ENCODE measurements around the gene NR1D1.

Gene NR1D1

GRCh38 chr17:40084477-40084876 lies 15.9 kb downstream of the NR1D1 start:
- H3K27me3 ChIP-seq (ENCODE audit: control insufficient read depth in 1 of 2, insufficient read depth in 2 of 2, low read length in 2 of 2), result no peaks in the 10 kb centered on the region
- H3K9me3 ChIP-seq (ENCODE audit: low read length), result no peaks in the 10 kb centered on the region
- peaks cover 23% of the 10 kb centered on the region for H3K4me1 ChIP-seq (ENCODE audit: insufficient read depth, low read length)
- H3K36me3 ChIP-seq (ENCODE audit: insufficient read depth, low read length), result peaks cover 69% of the 10 kb centered on the region
- no peak overlapping the region for H3K27ac ChIP-seq (ENCODE audit: low read depth, low read length)
- no peak overlapping the region for H3K4me3 ChIP-seq (ENCODE audit: low read depth in 1 of 2, low read length in 2 of 2)
- H3K9ac ChIP-seq (ENCODE audit: low read length), result no peak overlapping the region

GRCh38 chr17:40079545-40079944 lies 20.8 kb downstream of the NR1D1 start:
- Histone ChIP-seq H3K9ac (ENCODE audit: low read length) (no peak overlapping the region), H3K9me3 (ENCODE audit: low read length) (no peaks in the 10 kb centered on the region), H3K27me3 (ENCODE audit: control insufficient read depth in 1 of 2, insufficient read depth in 2 of 2, low read length in 2 of 2) (no peaks in the 10 kb centered on the region), H3K4me1 (ENCODE audit: insufficient read depth, low read length) (peaks cover 30% of the 10 kb centered on the region), H3K4me3 (ENCODE audit: low read depth in 1 of 2, low read length in 2 of 2) (no peak overlapping the region), H3K36me3 (ENCODE audit: insufficient read depth, low read length) (peaks cover 56% of the 10 kb centered on the region), H3K27ac (ENCODE audit: low read depth, low read length) (no peak overlapping the region)

- H3K9ac ChIP-seq (ENCODE audit: low read length), result peak overlapping the region; percentile 10
- peak overlapping the region; percentile 42 for H3K27ac ChIP-seq (ENCODE audit: low read depth, low read length)
- no peaks in the 10 kb centered on the region for H3K9me3 ChIP-seq (ENCODE audit: low read length)
- peak overlapping the region in 1 of 2 donors; percentile 35 for H3K4me3 ChIP-seq (ENCODE audit: low read depth in 1 of 2, low read length in 2 of 2)
- no peaks in the 10 kb centered on the region for H3K27me3 ChIP-seq (ENCODE audit: control insufficient read depth in 1 of 2, insufficient read depth in 2 of 2, low read length in 2 of 2)
- H3K36me3 ChIP-seq (ENCODE audit: insufficient read depth, low read length), result peaks cover 45% of the 10 kb centered on the region
- H3K4me1 ChIP-seq (ENCODE audit: insufficient read depth, low read length), result peaks cover 59% of the 10 kb centered on the region
Observed at GRCh38 chr17:40076591-40076990, 23.8 kb downstream of the NR1D1 start.

GRCh38 chr17:40075942-40076498 lies 24.4 kb downstream of the NR1D1 start:
- no peaks in the 10 kb centered on the region for H3K27me3 ChIP-seq (ENCODE audit: control insufficient read depth in 1 of 2, insufficient read depth in 2 of 2, low read length in 2 of 2)
- H3K36me3 ChIP-seq (ENCODE audit: insufficient read depth, low read length), result peaks cover 45% of the 10 kb centered on the region
- peak overlapping the region in 1 of 2 donors; percentile 35 for H3K4me3 ChIP-seq (ENCODE audit: low read depth in 1 of 2, low read length in 2 of 2)
- peak overlapping the region; percentile 96 for H3K27ac ChIP-seq (ENCODE audit: low read depth, low read length)
- no peaks in the 10 kb centered on the region for H3K9me3 ChIP-seq (ENCODE audit: low read length)
- peak overlapping the region; percentile 6 for H3K9ac ChIP-seq (ENCODE audit: low read length)
- peaks cover 65% of the 10 kb centered on the region for H3K4me1 ChIP-seq (ENCODE audit: insufficient read depth, low read length)

GRCh38 chr17:40075201-40075941 lies 25.0 kb downstream of the NR1D1 start:
- Histone ChIP-seq H3K9ac (ENCODE audit: low read length) (peak overlapping the region; percentile 6), H3K4me1 (ENCODE audit: insufficient read depth, low read length) (peaks cover 71% of the 10 kb centered on the region), H3K27ac (ENCODE audit: low read depth, low read length) (peak overlapping the region; percentile 96), H3K36me3 (ENCODE audit: insufficient read depth, low read length) (peaks cover 45% of the 10 kb centered on the region), H3K9me3 (ENCODE audit: low read length) (no peaks in the 10 kb centered on the region), H3K27me3 (ENCODE audit: control insufficient read depth in 1 of 2, insufficient read depth in 2 of 2, low read length in 2 of 2) (no peaks in the 10 kb centered on the region), H3K4me3 (ENCODE audit: low read depth in 1 of 2, low read length in 2 of 2) (peak overlapping the region in 1 of 2 donors; percentile 35)

- peak overlapping the region; percentile 38 for H3K9ac ChIP-seq (ENCODE audit: low read length)
- peak overlapping the region; percentile 96 for H3K27ac ChIP-seq (ENCODE audit: low read depth, low read length)
- H3K36me3 ChIP-seq (ENCODE audit: insufficient read depth, low read length), result peaks cover 42% of the 10 kb centered on the region
- peaks cover 77% of the 10 kb centered on the region for H3K4me1 ChIP-seq (ENCODE audit: insufficient read depth, low read length)
- no peaks in the 10 kb centered on the region for H3K27me3 ChIP-seq (ENCODE audit: control insufficient read depth in 1 of 2, insufficient read depth in 2 of 2, low read length in 2 of 2)
- peak overlapping the region in 1 of 2 donors; percentile 35 for H3K4me3 ChIP-seq (ENCODE audit: low read depth in 1 of 2, low read length in 2 of 2)
- H3K9me3 ChIP-seq (ENCODE audit: low read length), result no peaks in the 10 kb centered on the region
Observed at GRCh38 chr17:40074871-40075200, 25.6 kb downstream of the NR1D1 start.

GRCh38 chr17:40074175-40074512 lies 26.2 kb downstream of the NR1D1 start:
- Histone ChIP-seq H3K9me3 (ENCODE audit: low read length) (no peaks in the 10 kb centered on the region), H3K27ac (ENCODE audit: low read depth, low read length) (peak overlapping the region; percentile 96), H3K27me3 (ENCODE audit: control insufficient read depth in 1 of 2, insufficient read depth in 2 of 2, low read length in 2 of 2) (no peaks in the 10 kb centered on the region), H3K9ac (ENCODE audit: low read length) (peak overlapping the region; percentile 38), H3K4me1 (ENCODE audit: insufficient read depth, low read length) (peaks cover 84% of the 10 kb centered on the region), H3K36me3 (ENCODE audit: insufficient read depth, low read length) (peaks cover 35% of the 10 kb centered on the region), H3K4me3 (ENCODE audit: low read depth in 1 of 2, low read length in 2 of 2) (no peak overlapping the region)

GRCh38 chr17:40073454-40074174 lies 26.8 kb downstream of the NR1D1 start:
- peak overlapping the region; percentile 96 for H3K27ac ChIP-seq (ENCODE audit: low read depth, low read length)
- H3K4me1 ChIP-seq (ENCODE audit: insufficient read depth, low read length), result peaks cover 87% of the 10 kb centered on the region
- H3K36me3 ChIP-seq (ENCODE audit: insufficient read depth, low read length), result peaks cover 33% of the 10 kb centered on the region
- no peak overlapping the region for H3K4me3 ChIP-seq (ENCODE audit: low read depth in 1 of 2, low read length in 2 of 2)
- no peaks in the 10 kb centered on the region for H3K9me3 ChIP-seq (ENCODE audit: low read length)
- no peak overlapping the region for H3K9ac ChIP-seq (ENCODE audit: low read length)
- no peaks in the 10 kb centered on the region for H3K27me3 ChIP-seq (ENCODE audit: control insufficient read depth in 1 of 2, insufficient read depth in 2 of 2, low read length in 2 of 2)

- H3K4me1 ChIP-seq (ENCODE audit: insufficient read depth, low read length), result peaks cover 95% of the 10 kb centered on the region
- peak overlapping the region in 1 of 2 donors; percentile 52 for H3K4me3 ChIP-seq (ENCODE audit: low read depth in 1 of 2, low read length in 2 of 2)
- H3K9me3 ChIP-seq (ENCODE audit: low read length), result no peaks in the 10 kb centered on the region
- no peaks in the 10 kb centered on the region for H3K27me3 ChIP-seq (ENCODE audit: control insufficient read depth in 1 of 2, insufficient read depth in 2 of 2, low read length in 2 of 2)
- H3K9ac ChIP-seq (ENCODE audit: low read length), result peak overlapping the region; percentile 23
- H3K36me3 ChIP-seq (ENCODE audit: insufficient read depth, low read length), result peaks cover 29% of the 10 kb centered on the region
- peak overlapping the region; percentile 96 for H3K27ac ChIP-seq (ENCODE audit: low read depth, low read length)
Observed at GRCh38 chr17:40072735-40073346, 27.5 kb downstream of the NR1D1 start.

GRCh38 chr17:40072040-40072734 lies 28.2 kb downstream of the NR1D1 start:
- H3K27ac ChIP-seq (ENCODE audit: low read depth, low read length), result peak overlapping the region; percentile 96
- H3K4me3 ChIP-seq (ENCODE audit: low read depth in 1 of 2, low read length in 2 of 2), result peak overlapping the region; percentile 28 to 52
- H3K36me3 ChIP-seq (ENCODE audit: insufficient read depth, low read length), result peaks cover 23% of the 10 kb centered on the region
- no peaks in the 10 kb centered on the region for H3K27me3 ChIP-seq (ENCODE audit: control insufficient read depth in 1 of 2, insufficient read depth in 2 of 2, low read length in 2 of 2)
- H3K9ac ChIP-seq (ENCODE audit: low read length), result peak overlapping the region; percentile 28
- peaks cover 99% of the 10 kb centered on the region for H3K4me1 ChIP-seq (ENCODE audit: insufficient read depth, low read length)
- H3K9me3 ChIP-seq (ENCODE audit: low read length), result no peaks in the 10 kb centered on the region

Data from muscle layer of colon (tissue), 2 donors.